Measurements from ENCODE around the gene COL8A1. TPM values are rescaled to one million over a fixed set of nuclear protein-coding genes. Genes with fewer than 3 reads are reported as not detected.

Gene COL8A1
- total RNA-seq, 1 experiment from 2014 or later, result 8.1 TPM

GRCh38 chr3:99620077-99620767 is 18.2 kb upstream of the COL8A1 start:
- H3K27me3 ChIP-seq (ENCODE audit: insufficient read depth, low read depth), result no peaks in the 10 kb centered on the region
- no peaks in the 10 kb centered on the region for H3K4me1 ChIP-seq (replicated peaks; ENCODE audit: insufficient read depth)
- ChIA-PET CTCF (no interaction called here), POLR2A (ENCODE audit: unreplicated experiment) (no interaction called here)
- no peak overlapping the region for H2AFZ ChIP-seq
- H4K20me1 ChIP-seq (ENCODE audit: insufficient read depth), result no peaks in the 10 kb centered on the region
- H3F3A ChIP-seq (ENCODE audit: insufficient read depth, low read depth), result no peaks in the 10 kb centered on the region
- DNase-seq, result no peak
- no peaks in the 10 kb centered on the region for H3K9me3 ChIP-seq (ENCODE audit: insufficient read depth, low read depth)
- H3K36me3 ChIP-seq (ENCODE audit: low read depth), result no peaks in the 10 kb centered on the region
- no peak overlapping the region for H3K4me2 ChIP-seq
- H3K4me3 ChIP-seq, result no peak overlapping the region
- no peaks in the 10 kb centered on the region for H3K9me2 ChIP-seq (ENCODE audit: insufficient read depth)
- TF ChIP-seq EZH2 (IDR thresholded peaks at IDR 0.05; ENCODE audit: low read depth) (no peak), CTCF (conservative IDR thresholded peaks at IDR 0.05) (peak; percentile 29; the same call in 1 of the 2 replicates)
- intact Hi-C loops (cut with micrococcal nuclease; ENCODE audit: unreplicated experiment), result no loop called here
- no peaks in the 10 kb centered on the region for H3K79me2 ChIP-seq (ENCODE audit: low read depth)
- BruUV-seq (replicated peaks), result no TSS peak
- H3K27ac ChIP-seq, result no peak overlapping the region

DNA sequence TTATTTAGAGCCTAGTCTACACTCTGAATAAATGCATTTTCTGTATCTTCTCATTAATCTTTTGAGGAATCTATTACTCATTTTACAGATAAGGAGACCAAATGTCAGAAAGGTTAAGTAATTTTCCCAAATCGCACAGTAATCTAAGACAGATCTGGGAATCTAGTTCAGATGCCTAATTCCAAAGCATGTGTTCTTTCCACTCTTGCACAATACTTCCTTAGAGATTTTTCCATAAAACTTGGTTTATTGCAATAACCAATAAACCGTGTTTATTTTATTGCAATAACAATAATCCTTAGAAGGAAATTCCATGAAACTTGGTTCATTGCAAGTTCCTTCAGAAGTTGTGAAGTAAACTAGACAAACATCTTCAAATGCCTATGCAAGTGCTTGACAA is 17.4 kb upstream of the COL8A1 start:
- Histone ChIP-seq H3K4me2 (no peak overlapping the region), H3K4me1 (replicated peaks; ENCODE audit: insufficient read depth) (no peaks in the 10 kb centered on the region), H3K36me3 (ENCODE audit: low read depth) (no peaks in the 10 kb centered on the region), H3K9me3 (ENCODE audit: insufficient read depth, low read depth) (no peaks in the 10 kb centered on the region), H3K27ac (no peak overlapping the region), H4K20me1 (ENCODE audit: insufficient read depth) (no peaks in the 10 kb centered on the region), H3K4me3 (no peak overlapping the region), H3K27me3 (ENCODE audit: insufficient read depth, low read depth) (no peaks in the 10 kb centered on the region), H2AFZ (no peak overlapping the region), H3K79me2 (ENCODE audit: low read depth) (no peaks in the 10 kb centered on the region), H3F3A (ENCODE audit: insufficient read depth, low read depth) (no peaks in the 10 kb centered on the region), H3K9me2 (ENCODE audit: insufficient read depth) (no peaks in the 10 kb centered on the region)
- TF ChIP-seq CTCF (conservative IDR thresholded peaks at IDR 0.05) (no peak), EZH2 (IDR thresholded peaks at IDR 0.05; ENCODE audit: low read depth) (no peak)
- POLR2A ChIA-PET (ENCODE audit: unreplicated experiment), result no interaction called here
- BruUV-seq (replicated peaks), result no TSS peak
- peak in 1 of 2 experiments; percentile 32 for DNase-seq
- intact Hi-C loops (cut with micrococcal nuclease; ENCODE audit: unreplicated experiment), result no loop called here
- CTCF ChIA-PET, result no interaction called here

- no peaks in the 10 kb centered on the region for H4K20me1 ChIP-seq (ENCODE audit: insufficient read depth)
- H3K9me2 ChIP-seq (ENCODE audit: insufficient read depth), result 0 out of 2 replicates have a peak, but pooled peaks cover 3% of the 10 kb centered on the region
- intact Hi-C loops (cut with micrococcal nuclease; ENCODE audit: unreplicated experiment), result no loop called here
- TF ChIP-seq CTCF (conservative IDR thresholded peaks at IDR 0.05) (no peak), EZH2 (IDR thresholded peaks at IDR 0.05; ENCODE audit: low read depth) (no peak)
- ChIA-PET POLR2A (ENCODE audit: unreplicated experiment) (no interaction called here), CTCF (no interaction called here)
- H3K4me1 ChIP-seq (replicated peaks; ENCODE audit: insufficient read depth), result peaks cover 13% of the 10 kb centered on the region
- H3K9me3 ChIP-seq (ENCODE audit: insufficient read depth, low read depth), result no peaks in the 10 kb centered on the region
- H3F3A ChIP-seq (ENCODE audit: insufficient read depth, low read depth), result no peaks in the 10 kb centered on the region
- no peak overlapping the region for H3K27ac ChIP-seq
- BruUV-seq (replicated peaks), result no TSS peak
- H2AFZ ChIP-seq, result no peak overlapping the region
- no peaks in the 10 kb centered on the region for H3K27me3 ChIP-seq (ENCODE audit: insufficient read depth, low read depth)
- H3K4me3 ChIP-seq, result no peak overlapping the region
- H3K79me2 ChIP-seq (ENCODE audit: low read depth), result no peaks in the 10 kb centered on the region
- H3K36me3 ChIP-seq (ENCODE audit: low read depth), result no peaks in the 10 kb centered on the region
- no peak overlapping the region for H3K4me2 ChIP-seq
- DNase-seq, result peak in 1 of 2 experiments; percentile 20
Observed at GRCh38 chr3:99624496-99625236, 13.7 kb upstream of the COL8A1 start.

Data from PC-9 (cell line).